GM23338 (cell line): ENCODE results near the gene ATP1A3. TPM values are rescaled to one million over a fixed set of nuclear protein-coding genes. Genes with fewer than 3 reads are reported as not detected.

Experiments used
- ATAC-seq: fragments of 200-7000 bp; cut with Tn5 transposase; 3 replicates; pipeline ENCODE4 v1.9.1; 2020
- DNase-seq: peaks from one replicate; pipeline ENCODE4 v3.0.0-alpha.2; 2015; ENCODE audit warnings: low spot score
- H2AFZ ChIP-seq: fragments of 200-600 bp; sonication (generic); 2 replicates; pipeline ENCODE4 v1.8.0; 2016; ENCODE audit warnings: antibody characterized with exemption, mild to moderate bottlenecking, moderate library complexity
- H3F3A ChIP-seq: fragments of 200-600 bp; sonication (generic); replicated peaks from 2 replicates; pipeline ENCODE4 v1.8.0; 2017; ENCODE audit warnings: antibody characterized with exemption, mixed run types, low read depth
- H3K27ac ChIP-seq: fragments of 200-600 bp; sonication (generic); 2 replicates; pipeline ENCODE4 v1.6.1; 2016; ENCODE audit warnings: low read depth
- H3K27me3 ChIP-seq: fragments of 200-600 bp; sonication (generic); 2 replicates; pipeline ENCODE4 v1.8.0; 2016; ENCODE audit warnings: mild to moderate bottlenecking, mixed run types, moderate library complexity; ENCODE audit not compliant: insufficient read depth
- H3K36me3 ChIP-seq: fragments of 200-600 bp; sonication (generic); 2 replicates; pipeline ENCODE4 v1.8.0; 2016; ENCODE audit warnings: mild to moderate bottlenecking; ENCODE audit not compliant: insufficient read depth
- H3K4me1 ChIP-seq: fragments of 200-600 bp; sonication (generic); 2 replicates; pipeline ENCODE4 v1.8.0; 2016; ENCODE audit warnings: mild to moderate bottlenecking, moderate library complexity; ENCODE audit not compliant: insufficient read depth
- H3K4me2 ChIP-seq: fragments of 200-600 bp; sonication (generic); 2 replicates; pipeline ENCODE4 v1.7.1; 2017; ENCODE audit warnings: mixed run types
- H3K4me3 ChIP-seq: fragments of 200-600 bp; sonication (generic); 2 replicates; pipeline ENCODE4 v1.6.1; 2016; ENCODE audit warnings: mixed run types
- H3K79me2 ChIP-seq: fragments of 200-600 bp; sonication (generic); replicated peaks from 2 replicates; pipeline ENCODE4 v1.8.0; 2017; ENCODE audit warnings: mild to moderate bottlenecking; ENCODE audit not compliant: insufficient read depth
- H3K9me2 ChIP-seq: fragments of 200-600 bp; sonication (generic); 2 replicates; pipeline ENCODE4 v1.8.0; 2017; ENCODE audit not compliant: insufficient read depth
- H4K20me1 ChIP-seq: fragments of 200-600 bp; sonication (generic); replicated peaks from 2 replicates; pipeline ENCODE4 v1.8.0; 2017; ENCODE audit warnings: mild to moderate bottlenecking; ENCODE audit not compliant: insufficient read depth
- H3K27ac Mint-ChIP-seq: 2 replicates; pipeline ENCODE4 v1.8.0; 2020; ENCODE audit warnings: inconsistent platforms, mild to moderate bottlenecking, moderate library complexity, mixed read lengths
- H3K27me3 Mint-ChIP-seq: 3 replicates; pipeline ENCODE4 v1.8.0; 2022; ENCODE audit warnings: low read depth, mild to moderate bottlenecking, moderate library complexity, mixed read lengths, inconsistent platforms; ENCODE audit not compliant: insufficient read depth, poor library complexity
- H3K36me3 Mint-ChIP-seq: 3 replicates; pipeline ENCODE4 v1.8.0; 2021; ENCODE audit warnings: low read depth, mild to moderate bottlenecking, inconsistent platforms, moderate library complexity, mixed read lengths
- H3K4me1 Mint-ChIP-seq: 3 replicates; pipeline ENCODE4 v1.8.0; 2020; ENCODE audit warnings: mild to moderate bottlenecking, inconsistent platforms, mixed read lengths
- H3K4me3 Mint-ChIP-seq: 3 replicates; pipeline ENCODE4 v1.8.0; 2021; ENCODE audit warnings: moderate library complexity, mild to moderate bottlenecking, inconsistent platforms, mixed read lengths
- H3K9me3 Mint-ChIP-seq: 3 replicates; pipeline ENCODE4 v1.8.0; 2020; ENCODE audit warnings: moderate library complexity, mild to moderate bottlenecking, inconsistent platforms, mixed read lengths
- CREB1 ChIP-seq: fragments of 250-450 bp; sonication (Bioruptor Pico); IDR thresholded peaks from 2 replicates; pipeline ENCODE4 v1.5.0; 2020; ENCODE audit warnings: low read depth, mild to moderate bottlenecking, moderate library complexity
- EZH2 ChIP-seq: fragments of 200-600 bp; sonication (generic); IDR thresholded peaks from one replicate; pipeline ENCODE4 v1.8.0; 2017; ENCODE audit warnings: antibody characterized with exemption, mild to moderate bottlenecking, low read depth; ENCODE audit not compliant: unreplicated experiment
- EZH2phosphoT487 ChIP-seq: fragments of 200-600 bp; sonication (generic); IDR thresholded peaks from one replicate; pipeline ENCODE4 v1.8.1; 2018; ENCODE audit warnings: antibody characterized with exemption; ENCODE audit not compliant: unreplicated experiment
- JUNB ChIP-seq: IDR thresholded peaks from one replicate; pipeline ENCODE4 v1.6.1; 2016; ENCODE audit warnings: antibody characterized with exemption; ENCODE audit not compliant: unreplicated experiment
- NANOG ChIP-seq: IDR thresholded peaks from 2 replicates; pipeline ENCODE4 v1.6.1; 2016; ENCODE audit warnings: antibody characterized with exemption, borderline replicate concordance
- POLR2AphosphoS5 ChIP-seq: IDR thresholded peaks from 2 replicates; pipeline ENCODE4 v1.6.1; 2016; ENCODE audit warnings: antibody characterized with exemption, low read depth
- STAT1 ChIP-seq: IDR thresholded peaks from one replicate; pipeline ENCODE4 v1.6.1; 2016; ENCODE audit warnings: antibody characterized with exemption; ENCODE audit not compliant: unreplicated experiment
- ZNF114 ChIP-seq: fragments of 250-450 bp; sonication (Bioruptor Pico); IDR thresholded peaks from 2 replicates; pipeline ENCODE4 v1.5.0; 2020; ENCODE audit warnings: mild to moderate bottlenecking, moderate library complexity
- ZNF331 ChIP-seq: fragments of 250-450 bp; sonication (Bioruptor Pico); IDR thresholded peaks from 2 replicates; pipeline ENCODE4 v1.5.0; 2020; ENCODE audit warnings: low read depth, mild to moderate bottlenecking, moderate library complexity
- polyA plus RNA-seq: library from polyadenylated mRNA; unstranded; fragments of >200 nt; fragmentation: Nextera tagmentation; extraction: Ambion mirVana; gene quantifications from 2 replicates; pipeline ENCODE4 v1.2.1, GENCODE V29; 2016
- total RNA-seq: library from RNA; depleted of rRNA; stranded (reverse); fragments of >200 nt; shearing (Covaris generic); gene quantifications from 2 replicates; pipeline ENCODE4 v1.2.3, GENCODE V29; 2014
- TF ChIP-seq, protein P1 (sequence below): IDR thresholded peaks from one replicate; pipeline ENCODE4 v1.6.1; 2018; ENCODE audit warnings: antibody characterized with exemption; ENCODE audit not compliant: unreplicated experiment
- TF ChIP-seq, protein P2 (sequence below), 2 experiments: fragments of 200-600 bp in 1 of 2; sonication (generic) in 1 of 2; conservative IDR thresholded peaks; 2 replicates each; pipeline versions ENCODE4 v1.5.1 to v1.6.1; 2016 to 2017; ENCODE audit warnings: antibody characterized with exemption in 2 of 2, low read depth in 2 of 2, mild to moderate bottlenecking in 2 of 2, moderate library complexity in 1 of 2
- TF ChIP-seq, protein P3 (sequence below): fragments of 250-450 bp; sonication (Bioruptor Pico); IDR thresholded peaks from 2 replicates; pipeline ENCODE4 v1.5.0; 2020; ENCODE audit warnings: mild to moderate bottlenecking, moderate library complexity
- TF ChIP-seq, protein P4 (sequence below): IDR thresholded peaks from 2 replicates; pipeline ENCODE4 v1.6.1; 2016; ENCODE audit warnings: antibody characterized with exemption

Gene ATP1A3
- total and polyA plus RNA-seq, 2 experiments from 2014 or later = 11.5 to 37.3 TPM

DNA sequence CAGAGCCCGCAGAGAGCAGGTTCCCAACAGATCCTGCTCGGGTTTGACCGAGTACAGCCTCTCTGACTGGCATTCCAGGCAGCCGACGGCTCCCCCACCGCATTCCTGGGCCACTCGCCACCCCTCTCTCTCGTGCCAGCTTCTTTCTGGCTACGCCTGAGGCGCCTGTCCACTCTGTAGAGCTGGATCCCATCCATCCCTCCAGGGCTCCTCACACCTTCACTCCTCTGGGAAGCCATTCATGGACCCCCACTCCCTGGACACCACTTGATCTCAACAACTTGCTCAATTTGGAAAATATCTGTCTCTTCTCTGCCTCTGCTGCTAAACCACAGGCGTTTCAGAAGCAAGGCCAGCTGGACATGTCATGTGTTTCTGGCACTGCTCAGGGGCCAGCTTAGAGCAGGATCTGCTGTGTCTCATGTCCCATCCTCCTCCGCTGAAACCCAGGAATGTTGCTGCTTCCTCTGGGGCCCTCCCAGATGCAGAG lies 30.6 kb upstream of the ATP1A3 start:
- peaks cover 6% of the 10 kb centered on the region for H3K27me3 Mint-ChIP-seq
- no peak for ATAC-seq

More for the DNA sequence above, 30.6 kb upstream of the ATP1A3 start:
- Mint-ChIP-seq H3K4me3 (no peak overlapping the region), H3K36me3 (peaks cover 43% of the 10 kb centered on the region), H3K27ac (no peak overlapping the region), H3K9me3 (no peaks in the 10 kb centered on the region), H3K4me1 (peaks cover 14% of the 10 kb centered on the region)
- H2AFZ ChIP-seq = no peak overlapping the region
- no peak overlapping the region for H3K4me2 ChIP-seq
- no peak overlapping the region for H3K4me3 ChIP-seq
- H3K36me3 ChIP-seq = no peaks in the 10 kb centered on the region
- H3K79me2 ChIP-seq = no peaks in the 10 kb centered on the region
- no peaks in the 10 kb centered on the region; the same call in 1 of the 2 replicates for H4K20me1 ChIP-seq
- TF ChIP-seq EZH2 (no peak), JUNB (no peak), POLR2AphosphoS5 (no peak), ZNF114 (CRISPR knock-in tag) (no peak), STAT1 (no peak), NANOG (no peak), CREB1 (CRISPR knock-in tag) (no peak), EZH2phosphoT487 (no peak), ZNF331 (no peak)
- TF ChIP-seq, protein P1, sequence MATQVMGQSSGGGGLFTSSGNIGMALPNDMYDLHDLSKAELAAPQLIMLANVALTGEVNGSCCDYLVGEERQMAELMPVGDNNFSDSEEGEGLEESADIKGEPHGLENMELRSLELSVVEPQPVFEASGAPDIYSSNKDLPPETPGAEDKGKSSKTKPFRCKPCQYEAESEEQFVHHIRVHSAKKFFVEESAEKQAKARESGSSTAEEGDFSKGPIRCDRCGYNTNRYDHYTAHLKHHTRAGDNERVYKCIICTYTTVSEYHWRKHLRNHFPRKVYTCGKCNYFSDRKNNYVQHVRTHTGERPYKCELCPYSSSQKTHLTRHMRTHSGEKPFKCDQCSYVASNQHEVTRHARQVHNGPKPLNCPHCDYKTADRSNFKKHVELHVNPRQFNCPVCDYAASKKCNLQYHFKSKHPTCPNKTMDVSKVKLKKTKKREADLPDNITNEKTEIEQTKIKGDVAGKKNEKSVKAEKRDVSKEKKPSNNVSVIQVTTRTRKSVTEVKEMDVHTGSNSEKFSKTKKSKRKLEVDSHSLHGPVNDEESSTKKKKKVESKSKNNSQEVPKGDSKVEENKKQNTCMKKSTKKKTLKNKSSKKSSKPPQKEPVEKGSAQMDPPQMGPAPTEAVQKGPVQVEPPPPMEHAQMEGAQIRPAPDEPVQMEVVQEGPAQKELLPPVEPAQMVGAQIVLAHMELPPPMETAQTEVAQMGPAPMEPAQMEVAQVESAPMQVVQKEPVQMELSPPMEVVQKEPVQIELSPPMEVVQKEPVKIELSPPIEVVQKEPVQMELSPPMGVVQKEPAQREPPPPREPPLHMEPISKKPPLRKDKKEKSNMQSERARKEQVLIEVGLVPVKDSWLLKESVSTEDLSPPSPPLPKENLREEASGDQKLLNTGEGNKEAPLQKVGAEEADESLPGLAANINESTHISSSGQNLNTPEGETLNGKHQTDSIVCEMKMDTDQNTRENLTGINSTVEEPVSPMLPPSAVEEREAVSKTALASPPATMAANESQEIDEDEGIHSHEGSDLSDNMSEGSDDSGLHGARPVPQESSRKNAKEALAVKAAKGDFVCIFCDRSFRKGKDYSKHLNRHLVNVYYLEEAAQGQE = no peak
- TF ChIP-seq, protein P2, sequence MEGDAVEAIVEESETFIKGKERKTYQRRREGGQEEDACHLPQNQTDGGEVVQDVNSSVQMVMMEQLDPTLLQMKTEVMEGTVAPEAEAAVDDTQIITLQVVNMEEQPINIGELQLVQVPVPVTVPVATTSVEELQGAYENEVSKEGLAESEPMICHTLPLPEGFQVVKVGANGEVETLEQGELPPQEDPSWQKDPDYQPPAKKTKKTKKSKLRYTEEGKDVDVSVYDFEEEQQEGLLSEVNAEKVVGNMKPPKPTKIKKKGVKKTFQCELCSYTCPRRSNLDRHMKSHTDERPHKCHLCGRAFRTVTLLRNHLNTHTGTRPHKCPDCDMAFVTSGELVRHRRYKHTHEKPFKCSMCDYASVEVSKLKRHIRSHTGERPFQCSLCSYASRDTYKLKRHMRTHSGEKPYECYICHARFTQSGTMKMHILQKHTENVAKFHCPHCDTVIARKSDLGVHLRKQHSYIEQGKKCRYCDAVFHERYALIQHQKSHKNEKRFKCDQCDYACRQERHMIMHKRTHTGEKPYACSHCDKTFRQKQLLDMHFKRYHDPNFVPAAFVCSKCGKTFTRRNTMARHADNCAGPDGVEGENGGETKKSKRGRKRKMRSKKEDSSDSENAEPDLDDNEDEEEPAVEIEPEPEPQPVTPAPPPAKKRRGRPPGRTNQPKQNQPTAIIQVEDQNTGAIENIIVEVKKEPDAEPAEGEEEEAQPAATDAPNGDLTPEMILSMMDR (conservative IDR thresholded peaks at IDR 0.05; ENCODE audit: low read depth in 2 of 2) = no peak
- TF ChIP-seq, protein P3, sequence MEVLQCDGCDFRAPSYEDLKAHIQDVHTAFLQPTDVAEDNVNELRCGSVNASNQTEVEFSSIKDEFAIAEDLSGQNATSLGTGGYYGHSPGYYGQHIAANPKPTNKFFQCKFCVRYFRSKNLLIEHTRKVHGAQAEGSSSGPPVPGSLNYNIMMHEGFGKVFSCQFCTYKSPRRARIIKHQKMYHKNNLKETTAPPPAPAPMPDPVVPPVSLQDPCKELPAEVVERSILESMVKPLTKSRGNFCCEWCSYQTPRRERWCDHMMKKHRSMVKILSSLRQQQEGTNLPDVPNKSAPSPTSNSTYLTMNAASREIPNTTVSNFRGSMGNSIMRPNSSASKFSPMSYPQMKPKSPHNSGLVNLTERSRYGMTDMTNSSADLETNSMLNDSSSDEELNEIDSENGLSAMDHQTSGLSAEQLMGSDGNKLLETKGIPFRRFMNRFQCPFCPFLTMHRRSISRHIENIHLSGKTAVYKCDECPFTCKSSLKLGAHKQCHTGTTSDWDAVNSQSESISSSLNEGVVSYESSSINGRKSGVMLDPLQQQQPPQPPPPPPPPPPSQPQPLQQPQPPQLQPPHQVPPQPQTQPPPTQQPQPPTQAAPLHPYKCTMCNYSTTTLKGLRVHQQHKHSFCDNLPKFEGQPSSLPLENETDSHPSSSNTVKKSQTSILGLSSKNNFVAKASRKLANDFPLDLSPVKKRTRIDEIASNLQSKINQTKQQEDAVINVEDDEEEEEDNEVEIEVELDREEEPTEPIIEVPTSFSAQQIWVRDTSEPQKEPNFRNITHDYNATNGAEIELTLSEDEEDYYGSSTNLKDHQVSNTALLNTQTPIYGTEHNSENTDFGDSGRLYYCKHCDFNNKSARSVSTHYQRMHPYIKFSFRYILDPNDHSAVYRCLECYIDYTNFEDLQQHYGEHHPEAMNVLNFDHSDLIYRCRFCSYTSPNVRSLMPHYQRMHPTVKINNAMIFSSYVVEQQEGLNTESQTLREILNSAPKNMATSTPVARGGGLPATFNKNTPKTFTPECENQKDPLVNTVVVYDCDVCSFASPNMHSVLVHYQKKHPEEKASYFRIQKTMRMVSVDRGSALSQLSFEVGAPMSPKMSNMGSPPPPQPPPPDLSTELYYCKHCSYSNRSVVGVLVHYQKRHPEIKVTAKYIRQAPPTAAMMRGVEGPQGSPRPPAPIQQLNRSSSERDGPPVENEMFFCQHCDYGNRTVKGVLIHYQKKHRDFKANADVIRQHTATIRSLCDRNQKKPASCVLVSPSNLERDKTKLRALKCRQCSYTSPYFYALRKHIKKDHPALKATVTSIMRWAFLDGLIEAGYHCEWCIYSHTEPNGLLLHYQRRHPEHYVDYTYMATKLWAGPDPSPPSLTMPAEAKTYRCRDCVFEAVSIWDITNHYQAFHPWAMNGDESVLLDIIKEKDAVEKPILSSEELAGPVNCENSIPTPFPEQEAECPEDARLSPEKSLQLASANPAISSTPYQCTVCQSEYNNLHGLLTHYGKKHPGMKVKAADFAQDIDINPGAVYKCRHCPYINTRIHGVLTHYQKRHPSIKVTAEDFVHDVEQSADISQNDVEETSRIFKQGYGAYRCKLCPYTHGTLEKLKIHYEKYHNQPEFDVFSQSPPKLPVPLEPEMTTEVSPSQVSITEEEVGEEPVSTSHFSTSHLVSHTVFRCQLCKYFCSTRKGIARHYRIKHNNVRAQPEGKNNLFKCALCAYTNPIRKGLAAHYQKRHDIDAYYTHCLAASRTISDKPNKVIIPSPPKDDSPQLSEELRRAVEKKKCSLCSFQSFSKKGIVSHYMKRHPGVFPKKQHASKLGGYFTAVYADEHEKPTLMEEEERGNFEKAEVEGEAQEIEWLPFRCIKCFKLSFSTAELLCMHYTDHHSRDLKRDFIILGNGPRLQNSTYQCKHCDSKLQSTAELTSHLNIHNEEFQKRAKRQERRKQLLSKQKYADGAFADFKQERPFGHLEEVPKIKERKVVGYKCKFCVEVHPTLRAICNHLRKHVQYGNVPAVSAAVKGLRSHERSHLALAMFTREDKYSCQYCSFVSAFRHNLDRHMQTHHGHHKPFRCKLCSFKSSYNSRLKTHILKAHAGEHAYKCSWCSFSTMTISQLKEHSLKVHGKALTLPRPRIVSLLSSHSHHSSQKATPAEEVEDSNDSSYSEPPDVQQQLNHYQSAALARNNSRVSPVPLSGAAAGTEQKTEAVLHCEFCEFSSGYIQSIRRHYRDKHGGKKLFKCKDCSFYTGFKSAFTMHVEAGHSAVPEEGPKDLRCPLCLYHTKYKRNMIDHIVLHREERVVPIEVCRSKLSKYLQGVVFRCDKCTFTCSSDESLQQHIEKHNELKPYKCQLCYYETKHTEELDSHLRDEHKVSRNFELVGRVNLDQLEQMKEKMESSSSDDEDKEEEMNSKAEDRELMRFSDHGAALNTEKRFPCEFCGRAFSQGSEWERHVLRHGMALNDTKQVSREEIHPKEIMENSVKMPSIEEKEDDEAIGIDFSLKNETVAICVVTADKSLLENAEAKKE = no peak
- TF ChIP-seq, protein P4, sequence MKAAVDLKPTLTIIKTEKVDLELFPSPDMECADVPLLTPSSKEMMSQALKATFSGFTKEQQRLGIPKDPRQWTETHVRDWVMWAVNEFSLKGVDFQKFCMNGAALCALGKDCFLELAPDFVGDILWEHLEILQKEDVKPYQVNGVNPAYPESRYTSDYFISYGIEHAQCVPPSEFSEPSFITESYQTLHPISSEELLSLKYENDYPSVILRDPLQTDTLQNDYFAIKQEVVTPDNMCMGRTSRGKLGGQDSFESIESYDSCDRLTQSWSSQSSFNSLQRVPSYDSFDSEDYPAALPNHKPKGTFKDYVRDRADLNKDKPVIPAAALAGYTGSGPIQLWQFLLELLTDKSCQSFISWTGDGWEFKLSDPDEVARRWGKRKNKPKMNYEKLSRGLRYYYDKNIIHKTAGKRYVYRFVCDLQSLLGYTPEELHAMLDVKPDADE = no peak
- no peaks in the 10 kb centered on the region for H3K4me1 ChIP-seq
- peaks cover 8% of the 10 kb centered on the region for H3F3A ChIP-seq
- no peaks in the 10 kb centered on the region; the same call in 1 of the 2 replicates for H3K9me2 ChIP-seq
- no peak for DNase-seq
- H3K27me3 ChIP-seq = no peaks in the 10 kb centered on the region
- no peak overlapping the region for H3K27ac ChIP-seq
